ENCODE results near the gene BST1. TPM values are rescaled to one million over a fixed set of nuclear protein-coding genes. Genes with fewer than 3 reads are reported as not detected.

Gene BST1
- total and polyA plus RNA-seq, 2 of the 8 experiments (the other 6 are each of a cell fraction or from before 2014, with no cell fraction given): 0.52 to 0.54 TPM

GRCh38 chr4:15742637-15743036 is 39.8 kb downstream of the BST1 start (continued):
- TF ChIP-seq, protein P1, sequence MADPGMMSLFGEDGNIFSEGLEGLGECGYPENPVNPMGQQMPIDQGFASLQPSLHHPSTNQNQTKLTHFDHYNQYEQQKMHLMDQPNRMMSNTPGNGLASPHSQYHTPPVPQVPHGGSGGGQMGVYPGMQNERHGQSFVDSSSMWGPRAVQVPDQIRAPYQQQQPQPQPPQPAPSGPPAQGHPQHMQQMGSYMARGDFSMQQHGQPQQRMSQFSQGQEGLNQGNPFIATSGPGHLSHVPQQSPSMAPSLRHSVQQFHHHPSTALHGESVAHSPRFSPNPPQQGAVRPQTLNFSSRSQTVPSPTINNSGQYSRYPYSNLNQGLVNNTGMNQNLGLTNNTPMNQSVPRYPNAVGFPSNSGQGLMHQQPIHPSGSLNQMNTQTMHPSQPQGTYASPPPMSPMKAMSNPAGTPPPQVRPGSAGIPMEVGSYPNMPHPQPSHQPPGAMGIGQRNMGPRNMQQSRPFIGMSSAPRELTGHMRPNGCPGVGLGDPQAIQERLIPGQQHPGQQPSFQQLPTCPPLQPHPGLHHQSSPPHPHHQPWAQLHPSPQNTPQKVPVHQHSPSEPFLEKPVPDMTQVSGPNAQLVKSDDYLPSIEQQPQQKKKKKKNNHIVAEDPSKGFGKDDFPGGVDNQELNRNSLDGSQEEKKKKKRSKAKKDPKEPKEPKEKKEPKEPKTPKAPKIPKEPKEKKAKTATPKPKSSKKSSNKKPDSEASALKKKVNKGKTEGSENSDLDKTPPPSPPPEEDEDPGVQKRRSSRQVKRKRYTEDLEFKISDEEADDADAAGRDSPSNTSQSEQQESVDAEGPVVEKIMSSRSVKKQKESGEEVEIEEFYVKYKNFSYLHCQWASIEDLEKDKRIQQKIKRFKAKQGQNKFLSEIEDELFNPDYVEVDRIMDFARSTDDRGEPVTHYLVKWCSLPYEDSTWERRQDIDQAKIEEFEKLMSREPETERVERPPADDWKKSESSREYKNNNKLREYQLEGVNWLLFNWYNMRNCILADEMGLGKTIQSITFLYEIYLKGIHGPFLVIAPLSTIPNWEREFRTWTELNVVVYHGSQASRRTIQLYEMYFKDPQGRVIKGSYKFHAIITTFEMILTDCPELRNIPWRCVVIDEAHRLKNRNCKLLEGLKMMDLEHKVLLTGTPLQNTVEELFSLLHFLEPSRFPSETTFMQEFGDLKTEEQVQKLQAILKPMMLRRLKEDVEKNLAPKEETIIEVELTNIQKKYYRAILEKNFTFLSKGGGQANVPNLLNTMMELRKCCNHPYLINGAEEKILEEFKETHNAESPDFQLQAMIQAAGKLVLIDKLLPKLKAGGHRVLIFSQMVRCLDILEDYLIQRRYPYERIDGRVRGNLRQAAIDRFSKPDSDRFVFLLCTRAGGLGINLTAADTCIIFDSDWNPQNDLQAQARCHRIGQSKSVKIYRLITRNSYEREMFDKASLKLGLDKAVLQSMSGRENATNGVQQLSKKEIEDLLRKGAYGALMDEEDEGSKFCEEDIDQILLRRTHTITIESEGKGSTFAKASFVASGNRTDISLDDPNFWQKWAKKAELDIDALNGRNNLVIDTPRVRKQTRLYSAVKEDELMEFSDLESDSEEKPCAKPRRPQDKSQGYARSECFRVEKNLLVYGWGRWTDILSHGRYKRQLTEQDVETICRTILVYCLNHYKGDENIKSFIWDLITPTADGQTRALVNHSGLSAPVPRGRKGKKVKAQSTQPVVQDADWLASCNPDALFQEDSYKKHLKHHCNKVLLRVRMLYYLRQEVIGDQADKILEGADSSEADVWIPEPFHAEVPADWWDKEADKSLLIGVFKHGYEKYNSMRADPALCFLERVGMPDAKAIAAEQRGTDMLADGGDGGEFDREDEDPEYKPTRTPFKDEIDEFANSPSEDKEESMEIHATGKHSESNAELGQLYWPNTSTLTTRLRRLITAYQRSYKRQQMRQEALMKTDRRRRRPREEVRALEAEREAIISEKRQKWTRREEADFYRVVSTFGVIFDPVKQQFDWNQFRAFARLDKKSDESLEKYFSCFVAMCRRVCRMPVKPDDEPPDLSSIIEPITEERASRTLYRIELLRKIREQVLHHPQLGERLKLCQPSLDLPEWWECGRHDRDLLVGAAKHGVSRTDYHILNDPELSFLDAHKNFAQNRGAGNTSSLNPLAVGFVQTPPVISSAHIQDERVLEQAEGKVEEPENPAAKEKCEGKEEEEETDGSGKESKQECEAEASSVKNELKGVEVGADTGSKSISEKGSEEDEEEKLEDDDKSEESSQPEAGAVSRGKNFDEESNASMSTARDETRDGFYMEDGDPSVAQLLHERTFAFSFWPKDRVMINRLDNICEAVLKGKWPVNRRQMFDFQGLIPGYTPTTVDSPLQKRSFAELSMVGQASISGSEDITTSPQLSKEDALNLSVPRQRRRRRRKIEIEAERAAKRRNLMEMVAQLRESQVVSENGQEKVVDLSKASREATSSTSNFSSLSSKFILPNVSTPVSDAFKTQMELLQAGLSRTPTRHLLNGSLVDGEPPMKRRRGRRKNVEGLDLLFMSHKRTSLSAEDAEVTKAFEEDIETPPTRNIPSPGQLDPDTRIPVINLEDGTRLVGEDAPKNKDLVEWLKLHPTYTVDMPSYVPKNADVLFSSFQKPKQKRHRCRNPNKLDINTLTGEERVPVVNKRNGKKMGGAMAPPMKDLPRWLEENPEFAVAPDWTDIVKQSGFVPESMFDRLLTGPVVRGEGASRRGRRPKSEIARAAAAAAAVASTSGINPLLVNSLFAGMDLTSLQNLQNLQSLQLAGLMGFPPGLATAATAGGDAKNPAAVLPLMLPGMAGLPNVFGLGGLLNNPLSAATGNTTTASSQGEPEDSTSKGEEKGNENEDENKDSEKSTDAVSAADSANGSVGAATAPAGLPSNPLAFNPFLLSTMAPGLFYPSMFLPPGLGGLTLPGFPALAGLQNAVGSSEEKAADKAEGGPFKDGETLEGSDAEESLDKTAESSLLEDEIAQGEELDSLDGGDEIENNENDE (IDR thresholded peaks at IDR 0.05; ENCODE audit: insufficient replicate concordance, low read length): no peak
- TF ChIP-seq POU5F1 (IDR thresholded peaks at IDR 0.05; ENCODE audit: low read depth, low read length): no peak
- TF ChIP-seq SIRT6 (IDR thresholded peaks at IDR 0.05; ENCODE audit: low read length): no peak
- TF ChIP-seq KDM1A (IDR thresholded peaks at IDR 0.05; ENCODE audit: borderline replicate concordance, low read length): no peak
- TF ChIP-seq TCF12 (IDR thresholded peaks at IDR 0.05; ENCODE audit: low read depth, low read length): no peak
- TF ChIP-seq ATF3 (IDR thresholded peaks at IDR 0.05; ENCODE audit: insufficient read depth, low read depth, low read length): no peak
- no peak for TF ChIP-seq SP4 (IDR thresholded peaks at IDR 0.05; ENCODE audit: low read length)
- no peak for TF ChIP-seq CTBP2 (IDR thresholded peaks at IDR 0.05; ENCODE audit: borderline replicate concordance, insufficient read depth, insufficient read length, low read length)
- TF ChIP-seq SP1 (IDR thresholded peaks at IDR 0.05; ENCODE audit: low read depth, low read length): no peak
- TF ChIP-seq RBBP5 (IDR thresholded peaks at IDR 0.05; ENCODE audit: borderline replicate concordance, low read depth, low read length): no peak
- TF ChIP-seq CBX8 (IDR thresholded peaks at IDR 0.05; ENCODE audit: borderline replicate concordance, low read depth, low read length): no peak
- no peak for TF ChIP-seq JUND (IDR thresholded peaks at IDR 0.05; ENCODE audit: low read length)
